Transverse colon (tissue), 4 donors: ENCODE results near the gene CD22. TPM values are rescaled to one million over a fixed set of nuclear protein-coding genes. Genes with fewer than 3 reads are reported as not detected.

Experiments
- DNase-seq: peaks from one replicate; pipeline ENCODE4 v3.0.0-alpha.2; 2019
- H3K27ac ChIP-seq, 4 donors: fragments of 200-600 bp; sonication (generic); 2 replicates each; pipeline ENCODE4 v1.5.1; 2016 to 2018; ENCODE audit warnings: inconsistent platforms in 4 of 4
- H3K27me3 ChIP-seq: fragments of 200-600 bp; sonication (generic); 2 replicates; pipeline ENCODE4 v1.5.1; 2017; ENCODE audit warnings: inconsistent platforms
- H3K36me3 ChIP-seq, 4 donors: fragments of 200-600 bp; sonication (generic); 2 replicates each; pipeline ENCODE4 v1.5.1; 2017 to 2019; ENCODE audit warnings: inconsistent platforms in 4 of 4
- H3K4me1 ChIP-seq, 4 donors: fragments of 200-600 bp; sonication (generic); 2 replicates each; pipeline ENCODE4 v1.5.1; 2017 to 2020; ENCODE audit warnings: inconsistent platforms in 4 of 4
- H3K4me3 ChIP-seq, 4 donors: fragments of 200-600 bp; sonication (generic); 1 replicate in 1 of 4; 2 replicates in 3 of 4; pipeline versions ENCODE4 v1.5.1 to v1.6.1; 2017 to 2019; ENCODE audit warnings: inconsistent platforms in 4 of 4
- H3K9me3 ChIP-seq, 2 donors: fragments of 200-600 bp; sonication (generic); 2 replicates each; pipeline ENCODE4 v1.5.1; 2017 to 2019; ENCODE audit warnings: inconsistent platforms in 2 of 2
- CTCF ChIP-seq, 5 experiments: fragments of 200-600 bp in 3 of 5; fragments of 450-650 bp in 2 of 5; sonication (generic) in 3 of 5; IDR thresholded peaks; 1 replicate in 2 of 5; 2 replicates in 3 of 5; pipeline ENCODE4 v1.5.1; 2016 to 2017; ENCODE audit warnings: antibody characterized with exemption in 5 of 5, inconsistent platforms in 3 of 5, mild to moderate bottlenecking in 2 of 5, moderate library complexity in 1 of 5
- EP300 ChIP-seq: sonication (generic); formaldehyde crosslinking; IDR thresholded peaks from one replicate; pipeline ENCODE4 v1.6.1; 2017; ENCODE audit warnings: antibody characterized with exemption, low read depth
- POLR2A ChIP-seq: fragments of 450-650 bp; IDR thresholded peaks from one replicate; pipeline ENCODE4 v1.6.1; 2016; ENCODE audit warnings: antibody characterized with exemption, mild to moderate bottlenecking, moderate library complexity
- POLR2AphosphoS5 ChIP-seq, 3 donors: sonication (generic); formaldehyde crosslinking; IDR thresholded peaks; one replicate each; pipeline ENCODE4 v1.6.1; 2016; ENCODE audit warnings: antibody characterized with exemption in 3 of 3
- WGBS, 2 donors: methylation state at CpG; one replicate each; pipeline ENCODE4 v1.1.5; 2018; ENCODE audit warnings: low coverage in 1 of 2; 5-methylcytosine and 5-hydroxymethylcytosine counted together
- in situ Hi-C, 4 donors: fragments of 200-750 bp; cut with MboI; loops; one replicate each; pipeline versions ENCODE4 v1.15.0 to v1.15.1; 2017; ENCODE audit warnings: low sequenced_read_pairs in 3 of 4, low pct_ligation_motif_present in 1 of 4, low pct_unique_long_range_greater_than_20kb in 1 of 4
- intact Hi-C: fragments of 100-400 bp; cut with DNase I; formaldehyde crosslinking; loops from one replicate; pipeline ENCODE4 v1.15.1; 2023; ENCODE audit warnings: low total_unique reads
- total RNA-seq, 4 donors: library from RNA; depleted of rRNA; stranded (reverse); fragments of >200 nt; gene quantifications; one replicate each; pipeline ENCODE4 v1.1.0, GENCODE V29; 2016

CD22 gene
- total RNA-seq, result 10 to 100 TPM in 2 of 4 donors, 1 to 10 TPM in 1, not detected in 1; 4.4 to 27.7 (median 21.1) TPM

GRCh38 chr19:35328851-35329285, at the start of gene CD22:
CD22 (plus strand) TSS chr19:35329187; CDS start chr19:35332041, 2,854 bp downstream.
- WGBS, 2 donors, result 60% methylated on average over 3 to 12 of the region's 12 CpGs
- Histone ChIP-seq H3K36me3 (no peaks in the 10 kb centered on the region), H3K27ac (no peak within 1 kb of the TSS), H3K4me1 (no peaks in the 10 kb centered on the region), H3K9me3 (no peaks in the 10 kb centered on the region), H3K27me3 (peaks cover 22% of the 10 kb centered on the region), H3K4me3 (no peak within 1 kb of the TSS)
- no peak for TF ChIP-seq CTCF (IDR thresholded peaks at IDR 0.05)
- peak in 2 of 3 donors; percentile 28 to 41 for TF ChIP-seq POLR2AphosphoS5 (IDR thresholded peaks at IDR 0.05)
- peak; percentile 49 for TF ChIP-seq POLR2A
- TF ChIP-seq EP300, result no peak
- in situ Hi-C loops, result no loop called here
- intact Hi-C loops, result no loop called here
- no peak for DNase-seq

- H3K9me3 ChIP-seq, result no peaks in the 10 kb centered on the region
- in situ Hi-C loops, result no loop called here
- DNase-seq, result no peak
- no peak overlapping the region for H3K4me3 ChIP-seq
- WGBS, 2 donors, result 79% methylated on average over 11 of the region's 11 CpGs; no CpG with 5 or more reads in 1 of the 2 donors
- H3K27me3 ChIP-seq, result peaks cover 22% of the 10 kb centered on the region
- H3K4me1 ChIP-seq, result no peaks in the 10 kb centered on the region
- peaks cover 0 to 32% (median 4%) of the 10 kb centered on the region in 4 donors for H3K36me3 ChIP-seq
- intact Hi-C loops, result loop anchor here (10.0 kb wide), 1 partner anchor 215 kb away; the partner anchor contains the start of gene KRTDAP
- H3K27ac ChIP-seq, result no peak overlapping the region
- TF ChIP-seq EP300 (no peak), CTCF (IDR thresholded peaks at IDR 0.05) (no peak), POLR2AphosphoS5 (IDR thresholded peaks at IDR 0.05) (no peak), POLR2A (no peak)
These were observed 49.6 kb upstream of the CD22 start for GRCh38 chr19:35279374-35279773.

GRCh38 chr19:35279985-35280821, 48.8 kb upstream of the CD22 start:
- peaks cover 30% of the 10 kb centered on the region for H3K27me3 ChIP-seq
- no peak overlapping the region for H3K4me3 ChIP-seq
- H3K27ac ChIP-seq, result no peak overlapping the region
- H3K36me3 ChIP-seq, result peaks cover 0 to 24% (median 0%) of the 10 kb centered on the region in 4 donors
- H3K4me1 ChIP-seq, result no peaks in the 10 kb centered on the region
- no peaks in the 10 kb centered on the region for H3K9me3 ChIP-seq
- DNase-seq, result no peak
- TF ChIP-seq POLR2AphosphoS5 (IDR thresholded peaks at IDR 0.05), result no peak
- no peak for TF ChIP-seq EP300
- no peak for TF ChIP-seq POLR2A
- no peak for TF ChIP-seq CTCF (IDR thresholded peaks at IDR 0.05)
- intact Hi-C loops, result loop anchor here (10.0 kb wide), 1 partner anchor 215 kb away; the partner anchor contains the start of gene KRTDAP
- WGBS, 2 donors, result 69 to 75% methylated on average over 4 to 10 of the region's 12 CpGs
- in situ Hi-C loops, result no loop called here

- Histone ChIP-seq H3K36me3 (peaks cover 0 to 22% (median 0%) of the 10 kb centered on the region in 4 donors), H3K4me3 (no peak overlapping the region), H3K4me1 (no peaks in the 10 kb centered on the region), H3K27ac (no peak overlapping the region), H3K27me3 (peaks cover 30% of the 10 kb centered on the region), H3K9me3 (no peaks in the 10 kb centered on the region)
- DNase-seq, result no peak
- in situ Hi-C loops (no loop called here), intact Hi-C loops (loop anchor here (1.0 kb wide), 1 partner anchor 24 kb away; no protein-coding TSS in a partner anchor)
- 53 to 80% methylated on average over 1 to 4 of the region's 4 CpGs for WGBS, 2 donors
- no peak for TF ChIP-seq POLR2A
- TF ChIP-seq POLR2AphosphoS5 (IDR thresholded peaks at IDR 0.05), result no peak
- TF ChIP-seq CTCF (IDR thresholded peaks at IDR 0.05), result no peak
- no peak for TF ChIP-seq EP300
These were observed 47.7 kb upstream of the CD22 start for GRCh38 chr19:35281303-35281702.
